Measurements from ENCODE around the gene AKAP8.
"Not testable (repeated sequence)": the region's sequence is repeated elsewhere in the genome, so short reads cannot be mapped to it uniquely, and the experiment has no call there.

Gene AKAP8

GRCh38 chr19:15379083-15379998 is at the start of gene AKAP8:
Gene AKAP8 (minus strand): TSS chr19:15379787. CDS start chr19:15379731, 56 bp downstream.
- DNase-seq (ENCODE audit: low read depth) = peak; percentile 95

- no peak for DNase-seq (ENCODE audit: low read depth)
Measured at GRCh38 chr19:15427991-15428471, 48.4 kb upstream of the AKAP8 start.

- DNase-seq (ENCODE audit: low read depth) = no peak
Measured at GRCh38 chr19:15427350-15427700, 47.7 kb upstream of the AKAP8 start.

- no peak for DNase-seq (ENCODE audit: low read depth)
Measured at GRCh38 chr19:15426485-15427349, 47.1 kb upstream of the AKAP8 start.

DNA sequence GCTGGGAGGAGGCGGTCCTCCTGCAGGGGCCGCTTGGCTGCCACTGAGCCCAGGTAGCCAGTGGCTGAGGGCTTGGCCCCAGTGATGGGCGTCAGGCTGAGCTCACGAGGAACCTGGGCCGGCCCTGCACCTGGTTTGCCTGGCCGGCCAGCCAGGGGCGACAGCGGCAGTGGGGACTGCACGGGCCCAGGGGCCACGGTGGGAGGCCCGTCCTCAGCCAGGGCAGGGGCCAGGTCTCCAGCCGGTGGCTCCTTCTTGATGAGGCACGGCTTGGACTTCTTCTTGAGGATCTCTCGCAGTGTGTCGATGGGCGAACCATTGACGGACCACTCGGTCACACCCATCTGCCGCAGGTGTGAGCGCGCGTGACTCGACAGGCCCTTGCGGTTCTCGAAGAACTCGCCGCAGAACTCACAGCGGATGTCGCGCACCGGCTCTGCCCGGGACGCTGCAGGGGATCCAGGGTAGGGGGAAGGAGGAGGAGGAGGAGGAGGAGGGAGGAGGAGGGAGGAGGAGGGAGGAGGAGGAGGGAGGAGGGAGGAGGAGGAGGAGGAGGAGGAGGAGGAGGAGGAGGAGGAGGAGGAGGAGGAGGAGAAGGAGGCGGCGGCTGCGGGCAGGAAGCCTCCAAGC is 45.8 kb upstream of the AKAP8 start:
- no peak for DNase-seq (ENCODE audit: low read depth)

- no peak for DNase-seq (ENCODE audit: low read depth)
Measured at GRCh38 chr19:15424692-15425272, 45.2 kb upstream of the AKAP8 start.

- DNase-seq (ENCODE audit: low read depth) = no peak
Measured at GRCh38 chr19:15424121-15424520, 44.5 kb upstream of the AKAP8 start.

GRCh38 chr19:15423130-15423529 is 43.5 kb upstream of the AKAP8 start:
- DNase-seq (ENCODE audit: low read depth) = no peak

DNA sequence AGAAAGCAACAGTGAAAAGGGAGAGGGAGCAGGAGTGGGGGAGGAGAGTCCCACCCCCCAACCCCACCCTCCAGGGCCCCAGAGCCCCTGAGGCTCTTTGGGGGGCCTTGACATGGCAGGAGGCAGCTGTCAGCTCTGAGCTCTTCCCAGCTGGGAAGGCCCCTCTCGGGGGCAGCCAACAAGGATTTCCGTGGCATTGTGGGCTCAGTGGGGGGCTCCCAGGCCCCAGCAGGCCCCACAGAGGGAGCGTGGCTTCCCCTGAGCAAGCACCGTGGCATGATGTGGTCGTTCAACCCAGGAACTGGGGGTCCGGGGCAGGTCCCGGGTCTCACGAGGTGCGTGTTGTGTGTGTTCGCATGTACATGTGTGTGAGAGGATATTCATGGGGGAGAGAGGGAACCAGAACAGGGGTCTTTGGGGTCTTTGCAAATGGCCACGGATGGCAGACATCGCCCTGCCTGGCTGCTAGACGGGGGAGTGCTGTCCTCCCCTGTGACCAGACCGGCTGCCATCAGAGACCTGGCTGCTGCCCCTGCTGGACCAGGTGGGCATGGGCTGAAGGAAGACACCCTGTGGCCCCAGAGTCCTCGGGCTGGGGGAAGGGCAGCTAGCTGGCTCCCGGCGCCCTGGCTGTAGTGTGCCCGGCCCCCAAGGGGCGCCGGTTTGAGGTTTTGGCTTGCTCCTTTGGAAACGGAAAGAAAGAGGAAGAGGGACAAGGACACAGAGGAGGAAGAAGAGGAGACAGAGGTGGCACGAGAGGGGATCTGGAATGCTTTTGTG is 42.9 kb upstream of the AKAP8 start:
- DNase-seq (ENCODE audit: low read depth) = no peak

- no peak for DNase-seq (ENCODE audit: low read depth)
Measured at GRCh38 chr19:15421721-15422260, 42.2 kb upstream of the AKAP8 start.

DNA sequence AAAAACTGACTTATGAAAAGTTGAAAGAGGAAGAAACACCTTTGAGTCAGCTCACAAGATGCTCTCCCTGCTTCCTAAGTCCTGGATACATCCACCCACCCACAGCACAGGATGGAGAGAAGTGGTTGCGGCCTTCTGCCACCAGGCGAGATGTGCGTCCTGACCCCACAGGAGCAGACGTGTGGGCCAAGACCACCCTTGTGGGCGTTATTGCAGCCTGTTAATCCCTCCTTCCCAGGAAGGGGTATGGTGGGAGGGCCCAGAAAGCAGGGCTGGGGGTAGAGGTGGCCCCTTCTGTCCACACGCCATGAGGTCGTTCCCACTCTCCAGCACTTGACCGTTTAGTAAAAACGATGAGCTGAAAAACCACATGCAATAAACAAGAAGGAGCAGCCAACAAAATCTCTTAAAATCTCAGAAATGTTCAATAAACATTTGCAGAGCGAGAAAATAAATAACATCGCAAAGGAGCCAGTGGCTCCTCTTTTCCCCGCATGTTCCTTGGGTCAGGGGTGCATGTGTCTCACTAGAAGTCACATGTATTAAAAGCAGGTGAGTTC is 41.6 kb upstream of the AKAP8 start:
- DNase-seq (ENCODE audit: low read depth) = no peak

GRCh38 chr19:15419413-15420025 is 39.9 kb upstream of the AKAP8 start:
- DNase-seq (ENCODE audit: low read depth) = no peak

GRCh38 chr19:15418579-15419412 is 39.2 kb upstream of the AKAP8 start, which contains the start of gene AKAP8L:
Gene AKAP8L (minus strand): TSS chr19:15418988. CDS start chr19:15418923, 65 bp downstream.
- DNase-seq (ENCODE audit: low read depth) = peak; percentile 99

DNA sequence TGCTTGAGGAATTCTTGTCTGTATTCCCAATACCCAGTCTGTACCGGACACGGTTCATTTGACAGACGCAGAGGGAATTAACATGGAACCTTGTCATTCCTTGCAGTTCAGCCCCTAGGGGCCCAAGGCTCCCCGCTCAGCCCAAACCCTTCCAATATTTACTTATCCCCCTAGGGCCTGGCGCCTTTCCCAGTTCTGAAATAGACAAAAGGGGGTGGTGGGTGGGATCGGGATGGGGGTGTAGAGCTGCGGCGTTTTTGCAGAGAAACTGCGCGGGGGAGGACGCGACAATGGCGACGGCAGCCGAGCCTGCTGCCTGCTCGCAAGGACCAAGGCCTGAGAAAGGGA is 38.6 kb upstream of the AKAP8 start:
- DNase-seq (ENCODE audit: low read depth) = no peak

GRCh38 chr19:15417699-15418098 is 38.1 kb upstream of the AKAP8 start:
- DNase-seq (ENCODE audit: low read depth) = no peak

DNA sequence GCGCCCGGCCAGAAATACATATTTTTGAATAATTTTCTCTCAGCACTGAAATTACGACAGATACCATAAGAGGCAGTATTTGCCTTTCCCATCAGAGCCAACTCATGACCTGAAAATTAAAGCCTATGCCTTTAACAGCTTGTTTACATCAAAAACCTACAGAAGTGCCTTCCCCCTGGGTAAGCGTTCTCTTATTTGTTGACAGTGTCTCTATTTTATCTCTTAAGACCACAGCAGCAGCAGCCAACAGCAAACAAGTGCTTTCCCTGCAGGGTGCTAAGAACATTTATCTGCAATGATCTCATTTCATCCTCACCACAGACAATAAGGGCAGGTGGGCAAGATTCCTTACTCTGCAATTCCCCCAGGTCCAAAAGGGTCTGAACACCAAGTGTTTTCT is 33.2 kb upstream of the AKAP8 start:
- no peak for DNase-seq (ENCODE audit: low read depth)

DNA sequence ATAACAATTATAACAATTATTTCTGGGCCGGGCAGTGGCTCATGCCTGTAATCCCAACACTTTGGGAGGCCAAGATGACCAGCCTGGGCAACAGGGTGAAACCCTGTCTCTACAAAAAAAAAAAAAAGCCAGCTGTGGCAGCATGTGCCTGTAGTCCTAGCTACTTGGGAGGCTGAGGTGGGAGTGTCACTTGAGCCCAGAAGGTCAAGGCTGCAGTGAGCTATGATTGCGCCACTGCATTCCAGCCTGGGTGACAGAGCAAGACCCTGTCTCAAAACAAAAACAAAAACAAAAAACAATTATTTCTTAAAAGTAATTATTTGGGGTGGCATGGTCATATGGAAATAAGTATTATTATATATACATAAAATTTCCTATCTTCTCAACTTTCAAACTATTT is 31.8 kb upstream of the AKAP8 start:
- not testable (repeated sequence) for DNase-seq (ENCODE audit: low read depth)

- no peak for DNase-seq (ENCODE audit: low read depth)
Measured at GRCh38 chr19:15404780-15405211, 25.2 kb upstream of the AKAP8 start.
